ENCODE measurements around the gene USO1.
"Not testable (repeated sequence)": the region's sequence is repeated elsewhere in the genome, so short reads cannot be mapped to it uniquely, and the experiment has no call there.

The USO1 gene

GRCh38 chr4:75724867-75725724 lies 719 bp downstream of the USO1 start:
- DNase-seq (ENCODE audit: low read depth): no peak
- peak overlapping the region; percentile 86 for H3K4me3 ChIP-seq (ENCODE audit: low read depth, low read length)
- TF ChIP-seq CTCF (IDR thresholded peaks at IDR 0.05; ENCODE audit: control insufficient read depth, extremely low read depth, insufficient read depth): no peak

- H3K4me3 ChIP-seq (ENCODE audit: low read depth, low read length): peak overlapping the region; percentile 86
- DNase-seq (ENCODE audit: low read depth): not testable (repeated sequence)
Observed at GRCh38 chr4:75725942-75726538, 1.7 kb downstream of the USO1 start.

GRCh38 chr4:75726577-75726976 lies 2.2 kb downstream of the USO1 start:
- DNase-seq (ENCODE audit: low read depth): no peak
- no peak for TF ChIP-seq CTCF (IDR thresholded peaks at IDR 0.05; ENCODE audit: control insufficient read depth, extremely low read depth, insufficient read depth)
- H3K4me3 ChIP-seq (ENCODE audit: low read depth, low read length): no peak overlapping the region

GRCh38 chr4:75727073-75727472 lies 2.7 kb downstream of the USO1 start:
- TF ChIP-seq CTCF (IDR thresholded peaks at IDR 0.05; ENCODE audit: control insufficient read depth, extremely low read depth, insufficient read depth): no peak
- no peak overlapping the region for H3K4me3 ChIP-seq (ENCODE audit: low read depth, low read length)

GRCh38 chr4:75729836-75730235 lies 5.5 kb downstream of the USO1 start:
- no peak for DNase-seq (ENCODE audit: low read depth)
- no peak overlapping the region for H3K4me3 ChIP-seq (ENCODE audit: low read depth, low read length)
- no peak for TF ChIP-seq CTCF (IDR thresholded peaks at IDR 0.05; ENCODE audit: control insufficient read depth, extremely low read depth, insufficient read depth)

More at GRCh38 chr4:75727073-75727472, 2.7 kb downstream of the USO1 start:
- DNase-seq (ENCODE audit: low read depth): no peak

GRCh38 chr4:75733369-75733768 lies 9.0 kb downstream of the USO1 start:
- DNase-seq (ENCODE audit: low read depth): no peak
- TF ChIP-seq CTCF (IDR thresholded peaks at IDR 0.05; ENCODE audit: control insufficient read depth, extremely low read depth, insufficient read depth): no peak
- H3K4me3 ChIP-seq (ENCODE audit: low read depth, low read length): no peak overlapping the region

- no peak for TF ChIP-seq CTCF (IDR thresholded peaks at IDR 0.05; ENCODE audit: control insufficient read depth, extremely low read depth, insufficient read depth)
Observed at GRCh38 chr4:75735525-75735924, 11.1 kb downstream of the USO1 start.

More at GRCh38 chr4:75735525-75735924, 11.1 kb downstream of the USO1 start:
- DNase-seq (ENCODE audit: low read depth): no peak
- no peak overlapping the region for H3K4me3 ChIP-seq (ENCODE audit: low read depth, low read length)

Measured in LNCaP clone FGC (cell line).